Astrocyte of the cerebellum (primary cell): ENCODE data around the gene COMMD1.
"Not testable (repeated sequence)": the region's sequence is repeated elsewhere in the genome, so short reads cannot be mapped to it uniquely, and the experiment has no call there.

Experiments
- DNase-seq: peaks from one replicate; pipeline ENCODE4 v3.0.0-alpha.2; 2011; ENCODE audit warnings: low read depth
- H3K4me3 ChIP-seq: 2 replicates; pipeline ENCODE4 v1.5.1; 2011; ENCODE audit warnings: mild to moderate bottlenecking, low read depth, low read length, moderate library complexity
- CTCF ChIP-seq: IDR thresholded peaks from 2 replicates; pipeline ENCODE4 v1.5.1; 2012; ENCODE audit warnings: low read length, low read depth, moderate library complexity, mild to moderate bottlenecking; ENCODE audit errors: missing control alignments
- in situ Hi-C: cut with HindIII; loops from 2 replicates; pipeline ENCODE4 v1.10.0; 2017; ENCODE audit warnings: low sequenced_read_pairs

The COMMD1 gene

DNA sequence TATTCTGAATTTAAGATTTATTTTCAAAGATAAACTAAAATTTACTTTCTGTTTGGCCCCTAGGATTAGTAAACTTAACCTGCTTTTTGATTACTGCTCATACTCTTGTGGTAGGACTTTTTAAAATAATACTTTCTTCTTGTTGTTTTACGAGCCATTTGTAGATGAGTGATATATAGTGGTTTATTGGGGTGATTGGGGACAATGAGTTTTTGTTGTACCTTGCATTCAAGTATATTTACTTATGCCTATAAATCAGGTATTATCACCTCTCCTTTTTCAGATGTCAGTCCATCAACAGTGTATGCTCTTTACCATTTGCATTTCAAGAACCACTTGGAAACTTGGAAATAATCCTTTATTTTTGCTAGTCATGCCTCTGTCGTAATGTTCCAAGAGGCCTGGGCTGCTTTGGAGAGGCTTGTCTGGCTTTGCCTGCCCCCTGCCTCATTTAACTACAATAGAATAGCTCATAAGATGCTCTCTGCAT lies 131.3 kb downstream of the COMMD1 start:
- in situ Hi-C loops, result no loop called here
- TF ChIP-seq CTCF, result no peak
- no peak overlapping the region for H3K4me3 ChIP-seq
- no peak for DNase-seq

- no peak for TF ChIP-seq CTCF
- peak; percentile 13 for DNase-seq
- no peak overlapping the region for H3K4me3 ChIP-seq
- in situ Hi-C loops, result no loop called here
Measured at GRCh38 chr2:62038975-62039771, 133.7 kb downstream of the COMMD1 start.

DNA sequence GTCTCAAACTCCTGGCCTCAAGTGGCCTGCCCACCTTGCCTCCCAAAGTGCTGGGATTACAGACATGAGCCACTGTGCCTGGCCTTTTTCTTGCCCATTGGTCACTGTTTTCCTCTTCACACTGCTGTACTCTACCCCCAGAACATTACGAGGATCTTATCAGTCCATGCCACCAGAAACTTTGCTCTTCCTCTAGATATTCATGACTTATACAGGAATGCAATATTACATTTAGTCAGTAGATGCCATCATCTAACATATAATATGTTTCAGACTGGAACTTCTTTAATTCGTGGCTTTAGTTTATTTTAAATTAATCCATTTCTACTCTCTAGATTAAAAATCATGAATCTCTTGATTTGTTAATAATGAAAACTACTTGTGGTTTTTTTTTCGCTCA lies 135.5 kb downstream of the COMMD1 start:
- no peak for TF ChIP-seq CTCF
- DNase-seq, result no peak
- H3K4me3 ChIP-seq, result no peak overlapping the region
- in situ Hi-C loops, result no loop called here

DNA sequence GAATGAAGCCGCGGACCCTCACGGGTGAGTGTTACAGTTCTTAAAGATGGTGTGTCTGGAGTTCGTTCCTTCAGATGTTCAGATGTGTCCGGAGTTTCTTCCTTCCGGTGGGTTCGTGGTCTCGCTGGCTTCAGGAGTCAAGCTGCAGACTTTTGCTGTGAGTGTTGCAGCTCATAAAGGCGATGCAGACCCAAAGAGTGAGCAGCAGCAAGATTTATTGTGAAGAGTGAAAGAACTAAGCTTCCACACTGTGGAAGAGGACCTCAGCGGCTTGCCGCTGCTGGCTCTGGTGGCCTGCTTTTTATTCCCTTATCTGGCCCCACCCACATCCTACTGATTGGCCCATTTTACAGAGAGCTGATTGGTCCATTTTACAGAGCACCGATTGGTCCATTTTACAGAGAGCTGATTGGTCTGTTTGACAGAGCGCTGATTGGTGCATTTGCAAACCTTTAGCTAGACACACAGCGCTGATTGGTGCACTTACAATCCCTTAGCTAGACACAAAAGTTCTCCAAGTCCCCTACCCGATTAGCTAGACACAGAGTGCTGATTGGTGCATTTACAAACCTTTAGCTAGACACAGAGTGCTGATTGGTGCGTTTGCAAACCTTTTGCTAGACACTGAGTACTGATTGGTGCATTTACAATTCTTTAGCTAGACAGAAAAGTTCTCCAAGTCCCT lies 136.4 kb downstream of the COMMD1 start:
- in situ Hi-C loops, DNase-seq: not testable (repeated sequence)

GRCh38 chr2:62042400-62042799 lies 136.9 kb downstream of the COMMD1 start:
- no peak for DNase-seq
- H3K4me3 ChIP-seq, result no peak overlapping the region
- in situ Hi-C loops, result no loop called here
- TF ChIP-seq CTCF, result no peak

More for the DNA sequence above, 136.4 kb downstream of the COMMD1 start:
- not testable (repeated sequence) for H3K4me3 ChIP-seq

DNA sequence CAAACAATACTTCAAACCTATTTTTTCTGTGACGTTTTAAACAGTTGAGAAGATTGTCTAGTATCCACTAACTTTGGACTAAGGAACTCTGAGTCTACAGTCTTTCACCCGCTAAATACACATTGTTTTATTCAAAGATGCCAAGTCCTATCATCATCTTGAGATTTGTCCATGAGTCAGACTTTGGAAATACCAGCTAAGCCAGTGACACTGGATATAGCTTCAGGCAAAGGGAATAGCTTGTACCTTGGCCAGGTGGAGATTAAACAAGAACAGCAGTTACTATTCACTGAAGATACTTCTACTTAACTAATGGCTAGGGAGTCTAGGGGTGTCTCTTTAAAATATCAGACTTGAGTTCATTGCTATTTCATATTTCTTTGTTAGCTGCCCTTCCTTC lies 137.5 kb downstream of the COMMD1 start:
- TF ChIP-seq CTCF, result no peak
- in situ Hi-C loops, result no loop called here
- H3K4me3 ChIP-seq, result no peak overlapping the region
- DNase-seq, result no peak

- no peak overlapping the region for H3K4me3 ChIP-seq
- TF ChIP-seq CTCF, result no peak
- no peak for DNase-seq
- in situ Hi-C loops, result no loop called here
Measured at GRCh38 chr2:62045017-62045543, 139.6 kb downstream of the COMMD1 start.
